Jurkat, Clone E6-1 (cell line): ENCODE results near the gene DIAPH1.

Experiments
- DNase-seq: peaks from one replicate; pipeline ENCODE4 v3.0.0-alpha.2; 2011; ENCODE audit warnings: low read depth, low spot score
- H3K4me3 ChIP-seq: 2 replicates; pipeline ENCODE4 v1.5.1; 2011; ENCODE audit warnings: mild to moderate bottlenecking, low read length, control low read depth, moderate library complexity

Gene DIAPH1

GRCh38 chr5:141641634-141642267, 23.0 kb upstream of the DIAPH1 start:
- DNase-seq, result no peak

GRCh38 chr5:141640698-141641097, 21.9 kb upstream of the DIAPH1 start:
- no peak for DNase-seq

More at GRCh38 chr5:141641634-141642267, 23.0 kb upstream of the DIAPH1 start:
- no peak overlapping the region for H3K4me3 ChIP-seq

GRCh38 chr5:141640051-141640415, 21.2 kb upstream of the DIAPH1 start:
- no peak for DNase-seq
- H3K4me3 ChIP-seq, result no peak overlapping the region

More at GRCh38 chr5:141640698-141641097, 21.9 kb upstream of the DIAPH1 start:
- no peak overlapping the region for H3K4me3 ChIP-seq

- no peak for DNase-seq
- no peak overlapping the region for H3K4me3 ChIP-seq
These were observed 20.7 kb upstream of the DIAPH1 start for GRCh38 chr5:141639357-141640050.

- DNase-seq, result no peak
- no peak overlapping the region for H3K4me3 ChIP-seq
These were observed 20.0 kb upstream of the DIAPH1 start for GRCh38 chr5:141638771-141639170.

- DNase-seq, result peak; percentile 58
- H3K4me3 ChIP-seq, result peak overlapping the region; percentile 96
These were observed 19.1 kb upstream of the DIAPH1 start for GRCh38 chr5:141637767-141638419.

GRCh38 chr5:141637123-141637766, 18.4 kb upstream of the DIAPH1 start:
- no peak for DNase-seq
- peak overlapping the region; percentile 96 for H3K4me3 ChIP-seq

- H3K4me3 ChIP-seq, result peak within 1 kb of the TSS; percentile 96
These were observed 17.8 kb upstream of the DIAPH1 start, which contains the start of the genes HDAC3 and RELL2 for GRCh38 chr5:141636413-141637122. TSS of gene HDAC3 (minus strand) at chr5:141636849. CDS start at chr5:141636790, 59 bp downstream. TSS of gene RELL2 (plus strand) at chr5:141636997. CDS start at chr5:141638226, 1,229 bp downstream.

GRCh38 chr5:141636106-141636412, 17.3 kb upstream of the DIAPH1 start:
- DNase-seq, result no peak
- peak overlapping the region; percentile 96 for H3K4me3 ChIP-seq

More at GRCh38 chr5:141636413-141637122, 17.8 kb upstream of the DIAPH1 start, which contains the start of the genes HDAC3 and RELL2:
- DNase-seq, result peak; percentile 78

GRCh38 chr5:141635646-141636045, 16.8 kb upstream of the DIAPH1 start:
- peak overlapping the region; percentile 96 for H3K4me3 ChIP-seq
- DNase-seq, result no peak

GRCh38 chr5:141634720-141635119, 15.9 kb upstream of the DIAPH1 start:
- no peak for DNase-seq
- no peak overlapping the region for H3K4me3 ChIP-seq

- no peak overlapping the region for H3K4me3 ChIP-seq
- DNase-seq, result no peak
These were observed 15.2 kb upstream of the DIAPH1 start for GRCh38 chr5:141633871-141634561.

GRCh38 chr5:141632650-141633049, 13.8 kb upstream of the DIAPH1 start:
- no peak for DNase-seq

GRCh38 chr5:141630570-141631140, 11.9 kb upstream of the DIAPH1 start:
- H3K4me3 ChIP-seq, result no peak overlapping the region
- DNase-seq, result no peak

More at GRCh38 chr5:141632650-141633049, 13.8 kb upstream of the DIAPH1 start:
- H3K4me3 ChIP-seq, result no peak overlapping the region

GRCh38 chr5:141628175-141628788, 9.5 kb upstream of the DIAPH1 start:
- DNase-seq, result no peak
- H3K4me3 ChIP-seq, result no peak overlapping the region

GRCh38 chr5:141623611-141624010, 4.8 kb upstream of the DIAPH1 start:
- no peak for DNase-seq
- H3K4me3 ChIP-seq, result no peak overlapping the region

GRCh38 chr5:141623186-141623585, 4.4 kb upstream of the DIAPH1 start:
- H3K4me3 ChIP-seq, result no peak overlapping the region
- DNase-seq, result peak; percentile 70
